Bronchial epithelial cell (primary cell): ENCODE results near the gene CT45A9. TPM values are rescaled to one million over a fixed set of nuclear protein-coding genes. Genes with fewer than 3 reads are reported as not detected.
"Not testable (repeated sequence)": the region's sequence is repeated elsewhere in the genome, so short reads cannot be mapped to it uniquely, and the experiment has no call there.

Experiments used
- DNase-seq: peaks from one replicate; pipeline ENCODE4 v3.0.0-alpha.2; 2010; ENCODE audit warnings: low read depth
- FAIRE-seq: peaks from 2 replicates; lab custom pipeline; 2011; peaks lifted over from hg19 to GRCh38; lab: Jason Lieb, UNC
- H3K27me3 ChIP-seq: 2 replicates; pipeline ENCODE4 v1.5.1; 2011; ENCODE audit warnings: low read length; ENCODE audit not compliant: control insufficient read depth, insufficient read depth
- H3K36me3 ChIP-seq: 2 replicates; pipeline ENCODE4 v1.5.1; 2011; ENCODE audit warnings: low read length; ENCODE audit not compliant: control insufficient read depth, insufficient read depth
- H3K4me3 ChIP-seq: 2 replicates; pipeline ENCODE4 v1.5.1; 2011; ENCODE audit warnings: mild to moderate bottlenecking, low read depth, low read length, control low read depth
- total RNA-seq: library from RNA; depleted of rRNA; stranded (reverse); fragments of >200 nt; gene quantifications from 2 replicates; pipeline ENCODE4 v1.2.1, GENCODE V29; 2014
- TF ChIP-seq, protein P1 (sequence below): IDR thresholded peaks from 2 replicates; pipeline ENCODE4 v1.5.1; 2011; ENCODE audit warnings: mild to moderate bottlenecking, moderate library complexity, low read length, control low read depth, inconsistent platforms; ENCODE audit not compliant: insufficient read depth, severe bottlenecking

Gene CT45A9, protein sequence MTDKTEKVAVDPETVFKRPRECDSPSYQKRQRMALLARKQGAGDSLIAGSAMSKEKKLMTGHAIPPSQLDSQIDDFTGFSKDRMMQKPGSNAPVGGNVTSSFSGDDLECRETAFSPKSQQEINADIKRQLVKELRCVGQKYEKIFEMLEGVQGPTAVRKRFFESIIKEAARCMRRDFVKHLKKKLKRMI
- total RNA-seq = not detected in 2 replicates

DNA sequence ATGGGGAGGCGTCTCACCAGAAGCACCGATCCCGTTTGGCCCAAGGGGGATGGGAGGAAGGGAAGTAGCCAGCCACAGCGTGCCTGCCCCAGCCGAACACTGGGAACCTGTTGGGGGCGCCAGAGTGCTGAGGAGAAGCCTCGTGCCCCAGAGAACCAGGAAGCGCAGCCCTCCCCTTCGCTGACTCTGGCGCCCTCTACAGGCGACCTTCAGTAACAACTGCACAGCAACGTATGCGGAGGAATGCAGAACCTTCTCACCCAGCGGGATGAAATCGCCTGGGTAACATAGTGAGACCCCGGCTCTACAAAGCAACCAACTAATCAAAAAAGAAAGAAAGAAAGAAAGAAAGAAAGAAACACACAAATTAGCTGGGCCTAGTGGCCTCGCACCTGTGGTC is at the start of gene CT45A9:
CT45A9 (minus strand) TSS at position 101 of the 400 bp plus-strand sequence. CDS start 3,751 bp downstream, outside the sequence.
- not testable (repeated sequence) for FAIRE-seq, DNase-seq, H3K36me3 ChIP-seq

DNA sequence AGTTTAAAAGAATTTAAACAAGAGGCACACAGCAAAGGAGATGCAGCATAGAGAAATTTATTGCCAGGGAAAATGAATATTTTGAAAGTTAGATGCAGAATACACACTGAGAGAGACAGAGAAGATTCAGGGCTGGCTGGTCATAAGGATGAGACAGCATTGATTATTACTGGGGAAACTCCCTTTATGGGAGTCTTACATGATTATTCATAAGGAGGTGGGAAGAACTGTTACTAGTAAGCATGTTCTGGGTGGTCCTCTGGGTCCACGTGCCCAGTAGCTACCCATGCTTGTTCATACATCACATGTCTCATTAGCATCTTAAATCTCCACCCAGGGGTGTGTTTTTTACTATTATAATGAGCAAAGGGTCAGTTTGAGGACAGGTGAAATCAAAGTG is 48.9 kb upstream of the CT45A9 start:
- not testable (repeated sequence) for H3K4me3 ChIP-seq, H3K27me3 ChIP-seq, H3K36me3 ChIP-seq, DNase-seq, FAIRE-seq

More for the DNA sequence above, at the start of gene CT45A9:
- not testable (repeated sequence) for H3K27me3 ChIP-seq, H3K4me3 ChIP-seq

DNA sequence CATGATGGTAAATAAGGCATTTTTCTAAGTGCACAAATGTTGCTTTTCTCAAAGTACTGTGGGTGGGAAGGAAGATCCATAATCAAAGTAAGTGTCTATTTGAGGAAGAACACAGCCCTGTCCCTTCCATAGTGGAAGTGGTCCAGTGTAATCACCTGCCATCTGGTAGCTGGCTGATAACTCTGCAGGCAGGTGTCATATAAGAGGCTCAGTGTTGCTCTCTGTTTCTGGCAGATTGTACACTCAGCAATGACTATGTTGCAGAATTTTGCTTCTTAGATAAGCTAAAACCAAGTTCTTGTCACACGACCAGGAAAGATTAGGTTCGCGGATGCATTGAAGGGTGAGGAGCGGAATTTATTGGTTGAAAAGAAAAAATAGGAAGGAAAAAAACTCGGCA is 42.8 kb upstream of the CT45A9 start:
- DNase-seq = no peak
- no peak for FAIRE-seq
- Histone ChIP-seq H3K36me3 (no peaks in the 10 kb centered on the region), H3K27me3 (no peaks in the 10 kb centered on the region), H3K4me3 (no peak overlapping the region)
- TF ChIP-seq, protein P1, sequence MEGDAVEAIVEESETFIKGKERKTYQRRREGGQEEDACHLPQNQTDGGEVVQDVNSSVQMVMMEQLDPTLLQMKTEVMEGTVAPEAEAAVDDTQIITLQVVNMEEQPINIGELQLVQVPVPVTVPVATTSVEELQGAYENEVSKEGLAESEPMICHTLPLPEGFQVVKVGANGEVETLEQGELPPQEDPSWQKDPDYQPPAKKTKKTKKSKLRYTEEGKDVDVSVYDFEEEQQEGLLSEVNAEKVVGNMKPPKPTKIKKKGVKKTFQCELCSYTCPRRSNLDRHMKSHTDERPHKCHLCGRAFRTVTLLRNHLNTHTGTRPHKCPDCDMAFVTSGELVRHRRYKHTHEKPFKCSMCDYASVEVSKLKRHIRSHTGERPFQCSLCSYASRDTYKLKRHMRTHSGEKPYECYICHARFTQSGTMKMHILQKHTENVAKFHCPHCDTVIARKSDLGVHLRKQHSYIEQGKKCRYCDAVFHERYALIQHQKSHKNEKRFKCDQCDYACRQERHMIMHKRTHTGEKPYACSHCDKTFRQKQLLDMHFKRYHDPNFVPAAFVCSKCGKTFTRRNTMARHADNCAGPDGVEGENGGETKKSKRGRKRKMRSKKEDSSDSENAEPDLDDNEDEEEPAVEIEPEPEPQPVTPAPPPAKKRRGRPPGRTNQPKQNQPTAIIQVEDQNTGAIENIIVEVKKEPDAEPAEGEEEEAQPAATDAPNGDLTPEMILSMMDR = no peak

DNA sequence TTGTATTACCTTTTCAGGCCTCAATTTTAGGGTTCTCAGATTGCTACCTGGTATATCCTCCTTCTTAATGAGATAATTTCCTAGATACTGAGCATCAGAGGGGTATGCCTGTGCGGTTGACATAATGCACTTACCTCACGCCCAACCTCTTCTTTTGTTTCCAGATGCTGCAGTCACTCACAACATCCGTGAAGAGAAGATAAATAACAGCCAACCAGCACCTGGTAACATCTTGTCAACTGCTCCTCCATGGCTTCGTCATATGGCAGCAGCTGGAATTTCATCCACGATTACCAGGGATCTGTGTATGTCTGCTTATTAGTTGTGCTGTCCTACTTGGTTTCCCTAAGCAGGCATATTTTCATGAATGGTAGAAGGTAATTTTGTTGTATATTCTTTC is 38.6 kb upstream of the CT45A9 start:
- TF ChIP-seq, protein P1 = no peak
- Histone ChIP-seq H3K27me3 (no peaks in the 10 kb centered on the region), H3K4me3 (no peak overlapping the region), H3K36me3 (no peaks in the 10 kb centered on the region)
- no peak for FAIRE-seq
- no peak for DNase-seq

DNA sequence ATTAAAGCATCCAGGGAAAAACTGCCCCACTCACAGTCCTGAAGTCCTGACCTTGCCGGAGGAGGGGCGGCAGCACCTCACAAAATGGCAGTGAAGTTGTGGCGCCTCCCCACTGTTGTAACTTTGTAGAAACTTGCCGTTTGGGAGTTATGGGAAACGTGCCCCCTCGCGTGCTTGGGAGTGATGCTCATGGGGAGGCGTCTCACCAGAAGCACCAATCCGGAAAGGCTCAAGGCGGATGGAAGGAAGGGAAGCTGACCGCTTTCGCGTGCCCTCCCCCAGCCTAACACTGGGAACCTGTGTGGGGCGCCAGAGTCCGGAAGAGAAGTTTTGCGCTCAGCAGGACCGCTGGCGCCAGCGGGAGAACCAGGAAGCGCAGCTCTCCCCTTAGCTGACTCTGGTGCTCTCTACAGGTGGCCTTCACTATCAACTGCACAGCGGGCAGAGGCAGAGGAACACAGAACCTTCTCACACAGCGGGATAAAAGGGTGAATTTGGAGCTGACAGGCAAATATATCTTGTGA is 21.7 kb upstream of the CT45A9 start, which contains the start of the genes CT45A10 and SAGE1:
CT45A10 (minus strand) TSS at position 151 of the 524 bp plus-strand sequence. CDS start 8,100 bp downstream, outside the sequence.
SAGE1 (plus strand) TSS at position 423 of the 524 bp plus-strand sequence. CDS start 2,527 bp downstream, outside the sequence.
- Histone ChIP-seq H3K36me3 (no peaks in the 10 kb centered on the region), H3K4me3 (no peak within 1 kb of the TSS), H3K27me3 (no peaks in the 10 kb centered on the region)
- TF ChIP-seq, protein P1 = no peak
- no peak for DNase-seq
- no peak for FAIRE-seq

DNA sequence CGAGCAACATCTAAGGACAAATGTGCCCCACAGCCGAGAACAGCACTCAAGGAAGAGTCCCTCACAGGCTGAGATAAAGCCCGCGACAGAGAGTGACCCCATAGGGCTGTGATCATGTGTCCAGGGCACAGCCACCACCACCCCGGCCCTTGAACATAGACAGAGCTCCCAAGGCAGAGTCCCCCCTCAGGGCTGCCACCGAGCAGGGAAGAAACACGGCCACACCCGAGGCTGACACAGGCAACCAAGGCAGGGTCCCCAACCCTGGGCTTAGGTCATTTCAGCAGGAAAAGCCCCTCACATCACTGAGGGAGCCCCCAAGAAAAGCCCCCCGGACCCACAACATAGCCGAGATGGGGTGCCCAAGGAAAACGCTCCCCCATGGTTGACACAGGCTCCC is 21.2 kb upstream of the CT45A9 start:
- FAIRE-seq (no peak), DNase-seq (no peak)
- no peak overlapping the region for H3K4me3 ChIP-seq
- TF ChIP-seq, protein P1 = no peak
- no peaks in the 10 kb centered on the region for H3K36me3 ChIP-seq
- H3K27me3 ChIP-seq = no peaks in the 10 kb centered on the region

DNA sequence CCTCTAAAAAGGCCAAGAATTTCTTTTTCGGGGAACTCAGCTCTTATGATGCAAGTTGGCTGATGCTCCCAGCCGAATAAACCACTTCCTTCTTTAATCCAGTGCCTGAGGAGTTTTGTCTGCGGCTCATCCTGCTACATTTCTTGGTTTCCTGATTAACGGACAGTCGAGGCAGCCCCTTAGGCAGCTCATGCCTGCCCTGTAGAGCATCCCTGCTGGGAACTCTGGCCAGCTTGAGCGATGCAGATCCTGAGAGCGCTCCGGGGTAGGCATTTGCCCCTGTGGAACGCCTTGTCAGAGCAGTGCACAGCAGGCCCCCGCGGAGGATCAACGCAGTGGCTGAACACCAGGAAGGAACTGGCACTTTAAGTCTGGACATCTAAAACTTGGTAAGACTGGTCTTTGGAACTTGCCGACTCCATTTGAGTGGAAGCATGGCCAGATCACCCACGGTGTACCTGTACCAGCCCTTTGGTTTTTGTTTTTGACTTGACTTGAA is 18.5 kb upstream of the CT45A9 start:
- Histone ChIP-seq H3K27me3 (no peaks in the 10 kb centered on the region), H3K4me3 (no peak overlapping the region), H3K36me3 (no peaks in the 10 kb centered on the region)
- TF ChIP-seq, protein P1 = no peak
- DNase-seq = no peak
- no peak for FAIRE-seq

DNA sequence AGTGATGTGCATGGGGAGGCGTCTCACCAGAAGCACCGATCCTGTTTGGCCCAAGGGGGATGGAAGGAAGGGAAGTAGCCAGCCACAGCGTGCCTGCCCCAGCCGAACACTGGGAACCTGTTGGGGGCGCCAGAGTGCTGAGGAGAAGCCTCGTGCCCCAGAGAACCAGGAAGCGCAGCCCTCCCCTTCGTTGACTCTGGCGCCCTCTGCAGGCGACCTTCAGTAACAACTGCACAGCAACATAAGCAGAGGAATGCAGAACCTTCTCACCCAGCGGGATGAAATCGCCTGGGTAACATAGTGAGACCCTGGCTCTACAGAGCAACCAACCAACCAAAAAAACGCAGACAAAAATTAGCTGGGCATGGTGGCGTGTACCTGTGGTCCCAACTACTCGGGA is 17.4 kb upstream of the CT45A9 start:
- FAIRE-seq, H3K27me3 ChIP-seq, H3K36me3 ChIP-seq, H3K4me3 ChIP-seq, DNase-seq: not testable (repeated sequence)

DNA sequence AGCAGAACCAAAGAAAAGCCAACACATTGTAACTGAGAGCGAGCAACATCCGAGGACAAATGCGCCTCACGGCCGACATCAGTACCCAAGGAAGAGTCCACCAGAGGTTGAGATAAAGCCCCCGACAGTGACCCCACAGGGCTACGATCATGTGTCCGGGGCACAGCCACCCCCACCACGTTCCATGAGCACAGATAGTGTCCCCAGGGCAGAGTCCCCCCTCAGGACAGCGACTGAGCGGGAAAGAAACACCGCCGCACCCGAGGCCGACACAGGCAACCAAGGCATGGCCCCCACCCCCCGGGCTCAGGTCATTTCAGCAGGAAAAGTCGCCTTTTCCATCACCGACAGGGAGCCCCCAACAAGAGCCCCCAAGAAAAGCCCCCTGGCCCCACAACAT is 16.6 kb upstream of the CT45A9 start:
- not testable (repeated sequence) for DNase-seq, H3K4me3 ChIP-seq, FAIRE-seq, H3K36me3 ChIP-seq, H3K27me3 ChIP-seq
